Panc1 (cell line): ENCODE data around the gene NEUROD1.

Experiments
- TCF7L2 ChIP-seq: IDR thresholded peaks from 2 replicates; pipeline ENCODE4 v1.6.1; 2011; ENCODE audit warnings: mild to moderate bottlenecking, low read depth, low read length, inconsistent platforms
- TF ChIP-seq, protein P1 (sequence below): fragments of 450-650 bp; IDR thresholded peaks from 2 replicates; pipeline ENCODE4 v1.5.1; 2017; ENCODE audit warnings: mild to moderate bottlenecking

DNA sequence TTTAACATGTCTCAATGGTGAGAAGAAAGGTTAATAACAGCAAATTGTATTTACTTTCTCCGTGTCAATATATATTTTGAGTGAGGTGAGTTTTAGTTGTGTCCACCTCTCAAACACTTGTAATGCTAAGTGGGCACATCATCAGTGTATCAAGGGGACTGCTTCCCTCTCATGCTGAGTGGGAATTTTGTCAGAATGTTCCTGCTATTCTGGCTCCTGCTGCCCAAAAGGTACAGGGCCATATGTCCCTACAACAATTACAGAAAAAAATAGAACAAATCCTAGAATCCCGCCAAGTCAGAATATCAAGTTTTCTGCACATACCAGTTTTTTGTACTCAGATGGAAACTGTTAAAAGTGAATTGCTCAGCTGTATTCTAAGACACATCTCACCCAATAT is 18.0 kb downstream of the NEUROD1 start:
- TF ChIP-seq TCF7L2 = no peak
- TF ChIP-seq, protein P1, sequence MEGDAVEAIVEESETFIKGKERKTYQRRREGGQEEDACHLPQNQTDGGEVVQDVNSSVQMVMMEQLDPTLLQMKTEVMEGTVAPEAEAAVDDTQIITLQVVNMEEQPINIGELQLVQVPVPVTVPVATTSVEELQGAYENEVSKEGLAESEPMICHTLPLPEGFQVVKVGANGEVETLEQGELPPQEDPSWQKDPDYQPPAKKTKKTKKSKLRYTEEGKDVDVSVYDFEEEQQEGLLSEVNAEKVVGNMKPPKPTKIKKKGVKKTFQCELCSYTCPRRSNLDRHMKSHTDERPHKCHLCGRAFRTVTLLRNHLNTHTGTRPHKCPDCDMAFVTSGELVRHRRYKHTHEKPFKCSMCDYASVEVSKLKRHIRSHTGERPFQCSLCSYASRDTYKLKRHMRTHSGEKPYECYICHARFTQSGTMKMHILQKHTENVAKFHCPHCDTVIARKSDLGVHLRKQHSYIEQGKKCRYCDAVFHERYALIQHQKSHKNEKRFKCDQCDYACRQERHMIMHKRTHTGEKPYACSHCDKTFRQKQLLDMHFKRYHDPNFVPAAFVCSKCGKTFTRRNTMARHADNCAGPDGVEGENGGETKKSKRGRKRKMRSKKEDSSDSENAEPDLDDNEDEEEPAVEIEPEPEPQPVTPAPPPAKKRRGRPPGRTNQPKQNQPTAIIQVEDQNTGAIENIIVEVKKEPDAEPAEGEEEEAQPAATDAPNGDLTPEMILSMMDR = no peak
